NB4 (cell line): ENCODE data around the gene ILF3.
A peak's percentile ranks its signal among the peaks of the same experiment; 100 is the strongest.

ENCODE experiments used
- DNase-seq: peaks from one replicate; pipeline ENCODE4 v3.0.0; 2010; ENCODE audit warnings: low read depth
- H3K4me3 ChIP-seq: one replicate; pipeline ENCODE4 v1.5.1; 2011; ENCODE audit warnings: mild to moderate bottlenecking, low read depth, low read length, moderate library complexity
- CTCF ChIP-seq: IDR thresholded peaks from one replicate; pipeline ENCODE4 v1.5.1; 2012; ENCODE audit warnings: low read depth, low read length
- MAX ChIP-seq: IDR thresholded peaks from 2 replicates; pipeline ENCODE4 v1.6.1; 2011; ENCODE audit warnings: low read depth, low read length
- MYC ChIP-seq: IDR thresholded peaks from 2 replicates; pipeline ENCODE4 v1.6.1; 2011; ENCODE audit warnings: low read depth, low read length
- POLR2A ChIP-seq: IDR thresholded peaks from 2 replicates; pipeline ENCODE4 v1.6.1; 2011; ENCODE audit warnings: mild to moderate bottlenecking; ENCODE audit not compliant: insufficient read length; ENCODE audit errors: extremely low read depth

Gene ILF3

GRCh38 chr19:10686193-10686592 is 32.0 kb downstream of the ILF3 start:
- TF ChIP-seq MYC (no peak), POLR2A (no peak)
- no peak for DNase-seq
- H3K4me3 ChIP-seq: no peak overlapping the region

- DNase-seq: no peak
- H3K4me3 ChIP-seq: no peak overlapping the region
- TF ChIP-seq CTCF (no peak), POLR2A (no peak), MYC (no peak)
Measured at GRCh38 chr19:10686661-10687517, 32.7 kb downstream of the ILF3 start.

- H3K4me3 ChIP-seq: no peak overlapping the region
- DNase-seq: no peak
- TF ChIP-seq POLR2A: no peak
- TF ChIP-seq CTCF: peak; percentile 5
Measured at GRCh38 chr19:10687518-10688288, 33.6 kb downstream of the ILF3 start.

- no peak for DNase-seq
- TF ChIP-seq MYC (no peak), CTCF (no peak), POLR2A (no peak), MAX (no peak)
- no peak overlapping the region for H3K4me3 ChIP-seq
Measured at GRCh38 chr19:10688545-10689280, 34.6 kb downstream of the ILF3 start.

GRCh38 chr19:10690341-10690781 is 36.2 kb downstream of the ILF3 start:
- DNase-seq: peak; percentile 84
- TF ChIP-seq MAX: no peak
- TF ChIP-seq MYC: no peak
- no peak for TF ChIP-seq POLR2A
- no peak for TF ChIP-seq CTCF
- H3K4me3 ChIP-seq: no peak overlapping the region

- TF ChIP-seq MYC (no peak), POLR2A (peak; percentile 25), MAX (no peak), CTCF (no peak)
- no peak overlapping the region for H3K4me3 ChIP-seq
- DNase-seq: no peak
Measured at GRCh38 chr19:10691178-10691881, 37.2 kb downstream of the ILF3 start.
